HepG2 (cell line): Measurements from ENCODE around the gene LENEP. TPM values are rescaled to one million over a fixed set of nuclear protein-coding genes. Genes with fewer than 3 reads are reported as not detected.
A peak's percentile ranks its signal among the peaks of the same experiment; 100 is the strongest.

Experiments used
- CBFB ChIP-seq: sonication (generic); formaldehyde crosslinking; IDR thresholded peaks from 2 replicates; pipeline ENCODE4 v1.4.0; 2020; ENCODE audit warnings: missing genetic modification reagents
- CREB1 ChIP-seq, 2 experiments: fragments of 450-650 bp in 1 of 2; IDR thresholded peaks; 2 replicates each; pipeline ENCODE4 v1.6.1; 2016 to 2017; ENCODE audit warnings: control low read depth in 1 of 2, mild to moderate bottlenecking in 1 of 2, missing compliant biosample characterization in 1 of 2, missing genetic modification characterization in 1 of 2
- GATAD1 ChIP-seq: IDR thresholded peaks from 2 replicates; pipeline ENCODE4 v1.6.1; 2016; ENCODE audit warnings: missing genetic modification reagents, missing compliant biosample characterization
- HOXA3 ChIP-seq: sonication (generic); formaldehyde crosslinking; IDR thresholded peaks from 2 replicates; pipeline ENCODE4 v1.5.0; 2020; ENCODE audit warnings: missing genetic modification reagents
- RBFOX2 ChIP-seq: fragments of 200-400 bp; formaldehyde crosslinking; IDR thresholded peaks from 2 replicates; pipeline ENCODE4 v1.6.1; 2017; ENCODE audit warnings: low read depth, mild to moderate bottlenecking, low read length
- SAP130 ChIP-seq: IDR thresholded peaks from 2 replicates; pipeline ENCODE4 v1.6.1; 2016; ENCODE audit warnings: low read depth
- SATB2 ChIP-seq: sonication (generic); formaldehyde crosslinking; IDR thresholded peaks from 2 replicates; pipeline ENCODE4 v1.5.0; 2020; ENCODE audit warnings: missing genetic modification reagents
- ZNF205 ChIP-seq: IDR thresholded peaks from 2 replicates; pipeline ENCODE4 v1.6.1; 2018; ENCODE audit warnings: missing biosample characterization, missing genetic modification reagents
- ZNF329 ChIP-seq: sonication (generic); formaldehyde crosslinking; IDR thresholded peaks from 2 replicates; pipeline ENCODE4 v1.9.0; 2021; ENCODE audit warnings: low read depth, mild to moderate bottlenecking, missing genetic modification reagents
- ZNF660 ChIP-seq: sonication (generic); formaldehyde crosslinking; IDR thresholded peaks from 2 replicates; pipeline ENCODE4 v1.5.1; 2020; ENCODE audit warnings: mild to moderate bottlenecking, low read depth, missing genetic modification reagents, borderline replicate concordance
- ZNF816 ChIP-seq: sonication (generic); formaldehyde crosslinking; IDR thresholded peaks from 2 replicates; pipeline ENCODE4 v1.8.0; 2022; ENCODE audit warnings: missing genetic modification reagents, mild to moderate bottlenecking, borderline replicate concordance
- polyA plus RNA-seq, 8 experiments: library from polyadenylated mRNA; depleted of rRNA in 3 of 8; stranded (reverse) in 7 of 8; unstranded in 1 of 8; fragments of >200 nt; fragmentation: Illumina TruSeq in 4 of 8; extraction: Trizol in 4 of 8; gene quantifications; 2 replicates each; pipeline versions ENCODE4 v1.2.1 to v1.2.3, GENCODE V29; 2011 to 2016; ENCODE audit warnings: low read depth in 4 of 8, missing spikeins in 1 of 8, mixed read lengths in 1 of 8; ENCODE audit not compliant: insufficient read depth in 1 of 8
- total RNA-seq, 5 experiments: library from RNA; depleted of rRNA; stranded (reverse); fragments of >200 nt; fragmentation: Illumina TruSeq; extraction: Trizol; gene quantifications; 2 replicates each; pipeline ENCODE4 v1.2.3, GENCODE V29; 2016; ENCODE audit warnings: low read depth in 1 of 5
- TF ChIP-seq, protein P1 (sequence below): sonication (generic); formaldehyde crosslinking; IDR thresholded peaks from 2 replicates; pipeline ENCODE4 v1.8.0; 2022; ENCODE audit warnings: mild to moderate bottlenecking, missing genetic modification reagents, borderline replicate concordance
- TF ChIP-seq, protein P2 (sequence below), 2 experiments: sonication (generic) in 1 of 2; formaldehyde crosslinking in 1 of 2; IDR thresholded peaks; 2 replicates each; pipeline versions ENCODE4 v1.5.1 to v1.6.1; 2011 to 2020; ENCODE audit warnings: borderline replicate concordance in 1 of 2, low read depth in 1 of 2, low read length in 1 of 2, mild to moderate bottlenecking in 1 of 2, missing genetic modification reagents in 1 of 2, moderate library complexity in 1 of 2
- TF ChIP-seq, protein P3 (sequence below): sonication (generic); formaldehyde crosslinking; IDR thresholded peaks from 2 replicates; pipeline ENCODE4 v1.9.0; 2021; ENCODE audit warnings: missing genetic modification reagents, mild to moderate bottlenecking, borderline replicate concordance
- TF ChIP-seq, protein P4 (sequence below): sonication (generic); formaldehyde crosslinking; IDR thresholded peaks from 2 replicates; pipeline ENCODE4 v1.9.0; 2022; ENCODE audit warnings: missing genetic modification reagents, mild to moderate bottlenecking, borderline replicate concordance

The LENEP gene
- total and polyA plus RNA-seq, 2 of the 13 experiments (the other 11 are each of a cell fraction or from before 2014, with no cell fraction given): 0.29 TPM; not detected in 1

DNA sequence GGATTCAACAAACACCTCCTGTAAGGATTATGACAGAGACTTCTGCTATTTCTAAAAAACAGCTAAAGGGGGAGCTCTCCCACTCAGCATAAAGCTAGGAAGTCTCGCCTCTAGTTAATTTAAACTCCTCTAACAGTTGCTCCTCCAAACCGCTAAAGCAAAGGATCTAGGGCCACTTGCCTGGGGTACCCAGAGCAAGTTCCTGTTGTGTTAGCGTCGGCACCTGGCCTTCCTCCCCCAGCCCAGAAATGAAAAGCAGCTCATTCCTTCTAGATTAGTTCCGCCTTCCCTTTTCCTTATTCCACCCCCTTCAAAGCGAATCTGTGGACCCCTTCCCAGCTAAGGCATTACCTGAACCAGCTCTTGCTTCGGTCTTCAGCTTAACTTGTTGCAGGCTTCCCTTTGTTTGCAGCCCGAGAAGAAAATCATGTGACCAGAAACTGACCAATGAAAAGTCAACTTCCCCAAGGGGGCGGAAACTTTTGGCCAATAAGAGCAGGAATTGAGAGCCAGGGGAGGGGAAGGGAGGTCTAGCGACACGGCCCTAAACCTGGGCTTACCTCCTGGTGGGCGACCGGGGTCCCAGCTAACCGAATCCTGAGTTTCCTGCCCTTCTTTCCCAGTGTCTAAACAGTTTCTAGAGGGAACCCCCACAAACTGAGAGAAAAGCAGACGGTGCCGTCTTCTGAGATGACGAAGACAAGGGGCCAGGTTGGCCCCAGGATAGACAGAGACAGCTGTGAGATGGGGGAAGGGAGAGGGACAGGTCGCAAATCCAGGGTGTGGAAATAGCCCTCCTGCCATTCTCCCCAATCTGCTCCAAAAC, 37.5 kb upstream of the LENEP start, which contains the start of gene PBXIP1 (continued):
- no peak for TF ChIP-seq CREB1 (IDR thresholded peaks at IDR 0.05)
- peak; percentile 6; the same call in 1 of the 2 replicates for TF ChIP-seq CREB1 (CRISPR knock-in tag; IDR thresholded peaks at IDR 0.05)
- TF ChIP-seq, protein P1, sequence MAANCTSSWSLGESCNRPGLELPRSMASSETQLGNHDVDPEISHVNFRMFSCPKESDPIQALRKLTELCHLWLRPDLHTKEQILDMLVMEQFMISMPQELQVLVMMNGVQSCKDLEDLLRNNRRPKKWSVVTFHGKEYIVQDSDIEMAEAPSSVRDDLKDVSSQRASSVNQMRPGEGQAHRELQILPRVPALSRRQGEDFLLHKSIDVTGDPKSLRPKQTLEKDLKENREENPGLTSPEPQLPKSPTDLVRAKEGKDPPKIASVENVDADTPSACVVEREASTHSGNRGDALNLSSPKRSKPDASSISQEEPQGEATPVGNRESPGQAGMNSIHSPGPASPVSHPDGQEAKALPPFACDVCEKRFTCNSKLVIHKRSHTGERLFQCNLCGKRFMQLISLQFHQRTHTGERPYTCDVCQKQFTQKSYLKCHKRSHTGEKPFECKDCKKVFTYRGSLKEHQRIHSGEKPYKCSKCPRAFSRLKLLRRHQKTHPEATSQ (CRISPR knock-in tag): no peak
- no peak for TF ChIP-seq ZNF816
- no peak for TF ChIP-seq ZNF660
- TF ChIP-seq, protein P2, sequence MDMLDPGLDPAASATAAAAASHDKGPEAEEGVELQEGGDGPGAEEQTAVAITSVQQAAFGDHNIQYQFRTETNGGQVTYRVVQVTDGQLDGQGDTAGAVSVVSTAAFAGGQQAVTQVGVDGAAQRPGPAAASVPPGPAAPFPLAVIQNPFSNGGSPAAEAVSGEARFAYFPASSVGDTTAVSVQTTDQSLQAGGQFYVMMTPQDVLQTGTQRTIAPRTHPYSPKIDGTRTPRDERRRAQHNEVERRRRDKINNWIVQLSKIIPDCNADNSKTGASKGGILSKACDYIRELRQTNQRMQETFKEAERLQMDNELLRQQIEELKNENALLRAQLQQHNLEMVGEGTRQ (IDR thresholded peaks at IDR 0.05; ENCODE audit: low read depth, low read length): no peak
- TF ChIP-seq, protein P2 (CRISPR knock-in tag; IDR thresholded peaks at IDR 0.05; ENCODE audit: borderline replicate concordance): peak; percentile 84; the same call in 1 of the 2 replicates
- TF ChIP-seq, protein P3, sequence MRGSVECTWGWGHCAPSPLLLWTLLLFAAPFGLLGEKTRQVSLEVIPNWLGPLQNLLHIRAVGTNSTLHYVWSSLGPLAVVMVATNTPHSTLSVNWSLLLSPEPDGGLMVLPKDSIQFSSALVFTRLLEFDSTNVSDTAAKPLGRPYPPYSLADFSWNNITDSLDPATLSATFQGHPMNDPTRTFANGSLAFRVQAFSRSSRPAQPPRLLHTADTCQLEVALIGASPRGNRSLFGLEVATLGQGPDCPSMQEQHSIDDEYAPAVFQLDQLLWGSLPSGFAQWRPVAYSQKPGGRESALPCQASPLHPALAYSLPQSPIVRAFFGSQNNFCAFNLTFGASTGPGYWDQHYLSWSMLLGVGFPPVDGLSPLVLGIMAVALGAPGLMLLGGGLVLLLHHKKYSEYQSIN (CRISPR knock-in tag): no peak
- TF ChIP-seq, protein P4, sequence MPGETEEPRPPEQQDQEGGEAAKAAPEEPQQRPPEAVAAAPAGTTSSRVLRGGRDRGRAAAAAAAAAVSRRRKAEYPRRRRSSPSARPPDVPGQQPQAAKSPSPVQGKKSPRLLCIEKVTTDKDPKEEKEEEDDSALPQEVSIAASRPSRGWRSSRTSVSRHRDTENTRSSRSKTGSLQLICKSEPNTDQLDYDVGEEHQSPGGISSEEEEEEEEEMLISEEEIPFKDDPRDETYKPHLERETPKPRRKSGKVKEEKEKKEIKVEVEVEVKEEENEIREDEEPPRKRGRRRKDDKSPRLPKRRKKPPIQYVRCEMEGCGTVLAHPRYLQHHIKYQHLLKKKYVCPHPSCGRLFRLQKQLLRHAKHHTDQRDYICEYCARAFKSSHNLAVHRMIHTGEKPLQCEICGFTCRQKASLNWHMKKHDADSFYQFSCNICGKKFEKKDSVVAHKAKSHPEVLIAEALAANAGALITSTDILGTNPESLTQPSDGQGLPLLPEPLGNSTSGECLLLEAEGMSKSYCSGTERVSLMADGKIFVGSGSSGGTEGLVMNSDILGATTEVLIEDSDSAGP (CRISPR knock-in tag): peak; percentile 68; the same call in 1 of the 2 replicates
- TF ChIP-seq ZNF329 (CRISPR knock-in tag): no peak
- peak; percentile 59 for TF ChIP-seq SAP130 (CRISPR knock-in tag)
- TF ChIP-seq ZNF205 (CRISPR knock-in tag): peak; percentile 37; the same call in 1 of the 2 replicates
- no peak for TF ChIP-seq HOXA3 (CRISPR knock-in tag)
- TF ChIP-seq RBFOX2: no peak
- no peak for TF ChIP-seq SATB2 (CRISPR knock-in tag)
- TF ChIP-seq CBFB (CRISPR knock-in tag): 0 out of 2 replicates have a peak, but pooled peaks have one; percentile 34
- peak; percentile 64 for TF ChIP-seq GATAD1 (CRISPR knock-in tag)
- TF ChIP-seq, all 625 proteins: peak for 56
